Fibroblast of mammary gland (primary cell): ENCODE measurements around the gene TMCC2.

Experiments
- DNase-seq: peaks from one replicate; pipeline ENCODE4 v3.0.0-alpha.2; 2010; ENCODE audit warnings: low read depth
- H3K4me3 ChIP-seq: 2 replicates; pipeline ENCODE4 v1.5.1; 2011; ENCODE audit warnings: low read depth, mild to moderate bottlenecking, low read length, moderate library complexity; ENCODE audit not compliant: control insufficient read depth
- TF ChIP-seq, protein P1 (sequence below): conservative IDR thresholded peaks from 2 replicates; pipeline ENCODE4 v1.5.1; 2011; ENCODE audit warnings: low read depth, low read length, inconsistent platforms; ENCODE audit not compliant: control insufficient read depth, insufficient read depth

The TMCC2 gene

GRCh38 chr1:205304046-205304694, 76.4 kb downstream of the TMCC2 start:
- TF ChIP-seq, protein P1, sequence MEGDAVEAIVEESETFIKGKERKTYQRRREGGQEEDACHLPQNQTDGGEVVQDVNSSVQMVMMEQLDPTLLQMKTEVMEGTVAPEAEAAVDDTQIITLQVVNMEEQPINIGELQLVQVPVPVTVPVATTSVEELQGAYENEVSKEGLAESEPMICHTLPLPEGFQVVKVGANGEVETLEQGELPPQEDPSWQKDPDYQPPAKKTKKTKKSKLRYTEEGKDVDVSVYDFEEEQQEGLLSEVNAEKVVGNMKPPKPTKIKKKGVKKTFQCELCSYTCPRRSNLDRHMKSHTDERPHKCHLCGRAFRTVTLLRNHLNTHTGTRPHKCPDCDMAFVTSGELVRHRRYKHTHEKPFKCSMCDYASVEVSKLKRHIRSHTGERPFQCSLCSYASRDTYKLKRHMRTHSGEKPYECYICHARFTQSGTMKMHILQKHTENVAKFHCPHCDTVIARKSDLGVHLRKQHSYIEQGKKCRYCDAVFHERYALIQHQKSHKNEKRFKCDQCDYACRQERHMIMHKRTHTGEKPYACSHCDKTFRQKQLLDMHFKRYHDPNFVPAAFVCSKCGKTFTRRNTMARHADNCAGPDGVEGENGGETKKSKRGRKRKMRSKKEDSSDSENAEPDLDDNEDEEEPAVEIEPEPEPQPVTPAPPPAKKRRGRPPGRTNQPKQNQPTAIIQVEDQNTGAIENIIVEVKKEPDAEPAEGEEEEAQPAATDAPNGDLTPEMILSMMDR = no peak
- H3K4me3 ChIP-seq = no peak overlapping the region
- no peak for DNase-seq

DNA sequence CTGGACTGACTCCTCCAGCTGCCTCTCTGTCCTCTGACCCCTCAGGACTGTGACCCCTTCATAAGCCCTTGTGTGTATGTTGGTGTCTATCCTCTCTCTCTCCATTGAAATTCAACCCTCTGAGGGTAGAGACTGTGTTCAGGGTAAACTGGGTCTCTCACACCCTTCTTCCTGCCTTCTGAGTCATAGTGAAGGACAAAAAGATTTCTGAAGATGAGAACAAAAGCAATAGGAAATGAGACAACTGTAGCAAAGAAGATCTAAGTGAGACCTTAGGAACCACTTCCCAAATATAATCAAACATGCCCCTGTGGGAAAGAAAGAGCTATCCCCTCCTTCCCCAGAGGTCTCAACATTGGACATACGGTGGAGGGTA, 76.9 kb downstream of the TMCC2 start:
- no peak overlapping the region for H3K4me3 ChIP-seq
- TF ChIP-seq, protein P1 = no peak
- no peak for DNase-seq

DNA sequence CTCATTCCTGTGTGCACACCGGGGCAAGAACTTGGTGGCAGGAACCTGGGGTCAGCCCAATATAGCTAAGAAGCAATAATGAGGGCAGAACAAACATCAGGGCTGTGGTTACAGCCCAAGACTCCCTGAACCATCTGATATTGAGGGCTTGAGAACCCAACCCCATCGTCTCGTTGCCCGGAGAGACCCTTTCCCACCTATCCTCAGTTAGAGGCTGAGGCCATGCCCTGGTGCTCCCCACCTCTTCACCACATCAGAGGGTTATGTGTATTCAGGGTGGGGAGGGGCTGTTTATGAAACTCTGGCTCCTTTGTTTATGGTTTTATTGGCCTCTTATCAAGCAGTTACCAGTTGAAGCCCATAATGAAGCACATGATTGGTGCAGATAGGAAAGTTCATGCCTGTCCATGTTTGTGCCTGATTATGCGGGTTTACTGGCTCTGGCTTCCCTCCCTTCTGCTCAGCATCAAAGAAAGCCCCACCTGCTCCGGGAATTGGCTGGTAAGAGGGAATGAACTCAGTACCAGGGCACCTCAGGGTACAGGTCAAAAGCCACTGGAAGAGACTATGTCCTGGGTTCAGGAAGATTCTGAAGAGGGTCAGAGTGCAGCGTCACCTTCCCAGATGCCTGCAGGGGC, 79.3 kb downstream of the TMCC2 start:
- TF ChIP-seq, protein P1 = no peak
- DNase-seq = no peak
- no peak overlapping the region for H3K4me3 ChIP-seq

DNA sequence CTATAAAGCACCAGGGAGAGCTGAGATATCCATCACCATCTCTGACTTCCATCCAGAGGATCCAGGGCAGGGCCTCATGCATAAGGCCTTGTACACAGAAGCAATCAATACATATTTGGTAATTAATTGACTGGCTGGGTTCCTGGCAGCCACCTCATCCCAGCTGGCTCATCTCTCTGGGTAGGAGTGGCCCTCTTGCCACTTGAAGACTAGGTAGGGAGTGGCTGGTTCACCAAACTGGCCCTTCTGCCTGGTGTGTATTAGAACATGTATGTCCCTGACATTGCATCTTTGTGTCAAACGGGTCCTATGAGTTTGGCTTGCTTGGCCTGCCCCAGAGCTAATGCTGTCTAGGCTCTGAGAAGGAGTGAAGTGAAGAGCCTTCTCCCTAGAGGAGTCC, 82.0 kb downstream of the TMCC2 start:
- no peak for DNase-seq
- TF ChIP-seq, protein P1 = no peak
- H3K4me3 ChIP-seq = no peak overlapping the region

GRCh38 chr1:205310976-205311704, 83.4 kb downstream of the TMCC2 start:
- no peak overlapping the region for H3K4me3 ChIP-seq
- DNase-seq = no peak
- TF ChIP-seq, protein P1 = no peak

DNA sequence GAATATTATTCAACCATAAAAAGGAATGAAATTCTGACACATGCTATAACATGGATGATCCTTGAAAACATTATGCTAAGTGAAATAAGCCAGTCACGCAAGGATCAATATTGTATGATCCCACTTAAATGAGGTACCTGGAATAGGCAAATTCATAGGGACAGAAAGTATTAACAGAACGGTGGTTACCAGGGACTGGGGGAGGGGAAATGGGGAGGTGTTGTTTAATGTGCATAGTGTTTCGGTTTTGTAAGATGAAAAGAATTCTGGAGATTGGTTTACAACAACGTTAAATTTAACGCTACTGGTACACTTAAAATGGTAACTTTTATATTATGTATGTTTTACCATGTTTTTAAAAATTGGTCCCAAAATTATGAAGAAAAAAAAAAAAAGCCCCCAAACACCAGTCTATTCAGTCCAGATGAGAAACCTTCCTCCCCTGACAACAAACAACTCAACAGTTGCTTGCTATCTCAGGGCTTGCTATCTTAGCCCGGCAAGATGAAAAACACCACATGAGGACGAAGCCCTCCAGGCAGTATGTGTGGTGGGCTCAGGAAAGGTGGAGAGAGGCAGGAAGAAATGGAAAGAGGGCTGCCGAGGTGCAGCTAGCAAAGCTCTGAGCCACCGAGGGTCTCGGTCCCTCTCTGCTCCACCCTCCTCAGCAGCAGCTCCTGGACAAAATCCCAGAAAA, 85.3 kb downstream of the TMCC2 start:
- DNase-seq = no peak
- H3K4me3 ChIP-seq = no peak overlapping the region
- TF ChIP-seq, protein P1 = no peak
